CD4-positive, alpha-beta memory T cell (primary cell): Measurements from ENCODE around the gene SDR42E2. TPM values are rescaled to one million over a fixed set of nuclear protein-coding genes. Genes with fewer than 3 reads are reported as not detected.

Experiments used
- CTCF ChIA-PET: fragments of 350-600 bp; sonication (Branson Sonifier 250); formaldehyde crosslinking; loops from one replicate; lab custom pipeline; 2021; ENCODE audit warnings: inconsistent platforms; ENCODE audit not compliant: partially characterized antibody; lab: Charles Lee
- POLR2A ChIA-PET: fragments of 350-600 bp; sonication (Branson Sonifier 250); formaldehyde crosslinking; loops from one replicate; lab custom pipeline; 2021; ENCODE audit not compliant: partially characterized antibody; lab: Charles Lee
- DNase-seq, 5 donors: peaks; one replicate each; pipeline versions ENCODE4 v3.0.0 to v3.0.0-alpha.2; 2020 to 2022; ENCODE audit warnings: mixed read lengths in 1 of 5
- H3K27ac ChIP-seq: one replicate; pipeline ENCODE4 v1.7.0; 2013; ENCODE audit warnings: low read depth, low read length
- H3K27me3 ChIP-seq: 2 replicates; pipeline ENCODE4 v1.7.0; 2013; ENCODE audit warnings: mild to moderate bottlenecking, low read length, moderate library complexity; ENCODE audit not compliant: insufficient read depth
- H3K36me3 ChIP-seq: 2 replicates; pipeline ENCODE4 v1.7.0; 2013; ENCODE audit warnings: mild to moderate bottlenecking, low read length, moderate library complexity; ENCODE audit not compliant: insufficient read depth
- H3K4me1 ChIP-seq: 2 replicates; pipeline ENCODE4 v1.7.0; 2013; ENCODE audit warnings: mild to moderate bottlenecking, low read length, moderate library complexity; ENCODE audit not compliant: insufficient read depth
- H3K4me3 ChIP-seq, 2 donors: one replicate each; pipeline ENCODE4 v1.7.0; 2013; ENCODE audit warnings: low read length in 2 of 2, mild to moderate bottlenecking in 1 of 2
- H3K9me3 ChIP-seq, 2 donors: one replicate each; pipeline ENCODE4 v1.7.0; 2013; ENCODE audit warnings: low read length in 2 of 2, control low read depth in 1 of 2; ENCODE audit not compliant: control insufficient read depth in 1 of 2
- H3K27ac Mint-ChIP-seq, 7 donors: one replicate each; pipeline ENCODE4 v1.8.0; 2020 to 2021; ENCODE audit warnings: mixed read lengths in 7 of 7, mild to moderate bottlenecking in 6 of 7, inconsistent platforms in 3 of 7, moderate library complexity in 3 of 7
- H3K27me3 Mint-ChIP-seq, 2 donors: one replicate each; pipeline ENCODE4 v1.8.0; 2020 to 2021; ENCODE audit warnings: mixed read lengths in 2 of 2
- H3K36me3 Mint-ChIP-seq, 2 donors: one replicate each; pipeline ENCODE4 v1.8.0; 2020 to 2021; ENCODE audit warnings: mixed read lengths in 2 of 2, inconsistent platforms in 1 of 2, mild to moderate bottlenecking in 1 of 2
- H3K4me1 Mint-ChIP-seq, 4 donors: one replicate each; pipeline ENCODE4 v1.8.0; 2020 to 2021; ENCODE audit warnings: mixed read lengths in 4 of 4, mild to moderate bottlenecking in 1 of 4
- H3K4me3 Mint-ChIP-seq, 8 donors: one replicate each; pipeline ENCODE4 v1.8.0; 2020 to 2021; ENCODE audit warnings: mixed read lengths in 8 of 8, mild to moderate bottlenecking in 7 of 8, moderate library complexity in 6 of 8, inconsistent platforms in 3 of 8
- H3K9me3 Mint-ChIP-seq, 8 donors: one replicate each; pipeline ENCODE4 v1.8.0; 2020 to 2021; ENCODE audit warnings: mixed read lengths in 8 of 8, mild to moderate bottlenecking in 5 of 8, inconsistent platforms in 3 of 8, moderate library complexity in 1 of 8
- intact Hi-C: fragments of 100-400 bp; cut with micrococcal nuclease; formaldehyde crosslinking; loops from one replicate; pipeline ENCODE4 v1.15.1; 2023
- polyA plus RNA-seq, 2 donors: library from polyadenylated mRNA; unstranded; fragments of 300-500 nt; fragmentation: Illumina TruSeq; gene quantifications; one replicate each; pipeline ENCODE4 v1.2.3, GENCODE V29; 2021
- total RNA-seq, 2 experiments: library from RNA; stranded (reverse); gene quantifications; one replicate each; pipeline ENCODE4 v1.2.3, GENCODE V29; 2021

The SDR42E2 gene
- total and polyA plus RNA-seq, 4 experiments from 2014 or later: 0.11 to 0.88 (median 0.64) TPM

DNA sequence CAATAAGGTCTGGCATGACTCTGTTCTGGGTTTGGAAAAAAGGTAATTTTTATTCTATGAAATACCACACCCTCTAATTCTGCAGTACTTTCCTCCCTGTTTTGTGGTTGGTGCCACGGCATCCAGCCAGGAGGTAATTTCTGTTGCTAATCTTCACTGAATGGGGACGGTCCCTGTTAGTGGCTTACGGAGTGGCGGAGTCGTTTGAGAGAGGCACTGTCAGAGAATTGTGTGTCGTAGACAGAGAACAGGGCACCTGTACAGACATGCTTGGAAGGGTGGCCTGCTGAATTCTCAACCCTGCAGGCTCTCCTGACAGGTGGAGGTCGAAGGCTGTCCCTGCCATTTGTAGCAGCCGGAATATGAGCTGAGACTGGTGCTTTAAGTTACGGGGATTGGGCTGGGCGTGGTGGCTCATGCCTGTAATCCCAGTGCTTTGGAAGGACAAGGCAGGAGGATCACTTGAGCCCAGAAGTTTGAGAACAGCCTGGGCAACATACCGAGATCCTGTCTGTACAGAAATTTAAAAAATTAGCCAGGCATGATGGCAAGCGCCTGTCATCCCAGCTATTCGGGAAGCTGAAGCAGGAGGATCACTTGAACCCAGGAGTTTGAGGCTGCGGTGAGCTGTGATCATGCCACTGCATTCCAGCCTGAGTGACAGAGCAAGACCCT lies 77.0 kb downstream of the SDR42E2 start:
- ChIA-PET POLR2A (interaction anchor here (0.6 to 1.5 kb wide), 4 partner anchors 23 to 140 kb away, joined by 3 to 4 read pairs (median 3); no protein-coding TSS in a partner anchor), CTCF (interaction anchor here (1.1 kb wide), 1 partner anchor 32 kb away, joined by 3 read pairs; no protein-coding TSS in a partner anchor)
- Histone ChIP-seq H3K9me3 (no peaks in the 10 kb centered on the region), H3K27ac (no peak overlapping the region), H3K4me3 (no peak overlapping the region), H3K4me1 (peaks cover 36% of the 10 kb centered on the region), H3K36me3 (no peaks in the 10 kb centered on the region), H3K27me3 (no peaks in the 10 kb centered on the region)
- H3K27me3 Mint-ChIP-seq: no peaks in the 10 kb centered on the region
- H3K4me1 Mint-ChIP-seq: peaks cover 17 to 38% (median 31%) of the 10 kb centered on the region in 4 donors
- peak overlapping the region in 3 of 8 donors; percentile 4 to 54 (median 19) for H3K4me3 Mint-ChIP-seq
- peaks cover 3 to 4% of the 10 kb centered on the region in 2 donors for H3K36me3 Mint-ChIP-seq
- intact Hi-C loops: no loop called here
- H3K9me3 Mint-ChIP-seq: no peaks in the 10 kb centered on the region
- peak overlapping the region in 6 of 7 donors; percentile 1 to 96 (median 58) for H3K27ac Mint-ChIP-seq
- DNase-seq: no peak

DNA sequence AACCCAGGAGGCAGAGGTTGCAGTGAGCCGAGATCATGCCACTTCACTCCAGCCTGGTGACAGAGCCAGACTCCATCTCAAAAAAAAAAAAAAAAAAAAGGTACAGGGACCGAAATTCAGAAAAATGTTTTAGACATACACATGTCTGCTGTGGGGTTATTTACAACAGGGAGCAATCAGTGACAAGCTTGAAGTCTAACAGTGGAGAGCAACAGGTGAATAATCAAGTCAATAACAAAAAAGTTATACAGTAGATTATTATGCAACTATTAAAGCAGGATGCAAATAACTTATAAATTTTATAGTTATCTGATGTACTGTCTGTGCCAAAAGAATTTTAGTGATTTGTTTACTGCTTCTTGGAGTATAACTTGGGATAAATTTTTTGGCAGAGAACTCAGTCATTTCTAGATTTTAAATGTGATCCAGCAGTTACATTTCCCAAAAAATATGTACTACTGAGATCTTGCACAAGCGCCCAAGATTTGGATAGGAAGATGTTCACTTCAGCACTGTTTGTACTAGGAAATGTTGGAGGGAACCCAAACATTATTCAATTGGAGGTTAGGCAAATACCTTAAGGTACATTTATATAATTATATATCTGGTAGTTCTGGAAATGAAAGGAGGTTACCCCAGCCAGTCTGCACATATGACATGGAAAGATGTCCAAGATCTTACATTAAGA lies 77.9 kb downstream of the SDR42E2 start:
- Mint-ChIP-seq H3K27me3 (no peaks in the 10 kb centered on the region), H3K4me1 (peaks cover 17 to 38% (median 29%) of the 10 kb centered on the region in 4 donors), H3K27ac (peak overlapping the region in 5 of 7 donors; percentile 53 to 96 (median 70)), H3K4me3 (peak overlapping the region in 2 of 8 donors; percentile 21 to 24), H3K36me3 (peaks cover 0 to 1% of the 10 kb centered on the region in 2 donors), H3K9me3 (no peaks in the 10 kb centered on the region)
- no peaks in the 10 kb centered on the region for H3K27me3 ChIP-seq
- no peaks in the 10 kb centered on the region for H3K36me3 ChIP-seq
- H3K9me3 ChIP-seq: no peaks in the 10 kb centered on the region
- POLR2A ChIA-PET: interaction anchor here (0.6 to 1.6 kb wide), 4 partner anchors 48 to 141 kb away, joined by 3 to 7 read pairs (median 3); no protein-coding TSS in a partner anchor
- CTCF ChIA-PET: interaction anchor here (1.1 kb wide), 1 partner anchor 33 kb away, joined by 3 read pairs; no protein-coding TSS in a partner anchor
- H3K27ac ChIP-seq: no peak overlapping the region
- intact Hi-C loops: no loop called here
- peaks cover 36% of the 10 kb centered on the region for H3K4me1 ChIP-seq
- no peak for DNase-seq
- H3K4me3 ChIP-seq: no peak overlapping the region

Other genes starting within 250 kb of the SDR42E2 start
- gene UQCRC2, start 209.1 kb upstream of the SDR42E2 start, total RNA-seq: 100 to 1,000 TPM; 170 to 177 TPM
- gene UQCRC2, start 209.1 kb upstream of the SDR42E2 start, polyA plus RNA-seq: 100 to 1,000 TPM; 156 to 258 TPM
- gene PDZD9, start 161.4 kb upstream of the SDR42E2 start, total RNA-seq: not detected
- under 1 TPM; 0.30 to 0.37 TPM for gene PDZD9, start 161.4 kb upstream of the SDR42E2 start, polyA plus RNA-seq
- gene MOSMO, start 154.4 kb upstream of the SDR42E2 start, total RNA-seq: 10 to 100 TPM; 21.9 to 23.4 TPM
- gene MOSMO, start 154.4 kb upstream of the SDR42E2 start, polyA plus RNA-seq: 1 to 10 TPM; 3.2 to 6.3 TPM
- gene VWA3A, start 70.0 kb upstream of the SDR42E2 start, total RNA-seq: under 1 TPM; 0.33 to 0.41 TPM
- gene VWA3A, start 70.0 kb upstream of the SDR42E2 start, polyA plus RNA-seq: not detected
- 10 to 100 TPM; 19.1 to 20.7 TPM for gene EEF2K, start 43.8 kb downstream of the SDR42E2 start, total RNA-seq
- gene EEF2K, start 43.8 kb downstream of the SDR42E2 start, polyA plus RNA-seq: 1 to 10 TPM in 1 of 2 donors, under 1 TPM in 1; 0.77 to 3.9 TPM
- gene POLR3E, start 134.9 kb downstream of the SDR42E2 start, total RNA-seq: 10 to 100 TPM; 88.4 to 94.0 TPM
- gene POLR3E, start 134.9 kb downstream of the SDR42E2 start, polyA plus RNA-seq: 10 to 100 TPM; 10.0 to 16.0 TPM
- gene CDR2, start 212.1 kb downstream of the SDR42E2 start, total RNA-seq: 10 to 100 TPM; 94.2 to 99.3 TPM
- gene CDR2, start 212.1 kb downstream of the SDR42E2 start, polyA plus RNA-seq: 10 to 100 TPM; 57.9 to 95.8 TPM